ENCODE results near the gene ACSM3. TPM values are rescaled to one million over a fixed set of nuclear protein-coding genes. Genes with fewer than 3 reads are reported as not detected.

Gene ACSM3
- total and polyA plus RNA-seq, 9 of the 15 experiments (the other 6 are each of a cell fraction or from before 2014, with no cell fraction given), result 112 to 420 (median 182) TPM

GRCh38 chr16:20806168-20807050 lies 42.6 kb downstream of the ACSM3 start, which contains the start of the genes ERI2 and REXO5 (continued):
- TF ChIP-seq NCOR1 (IDR thresholded peaks at IDR 0.05), result peak; percentile 47; the same call in 1 of the 2 replicates
- TF ChIP-seq ATF7 (IDR thresholded peaks at IDR 0.05), result peak; percentile 71; the same call in 1 of the 2 replicates
- TF ChIP-seq MLX (CRISPR knock-in tag; conservative IDR thresholded peaks at IDR 0.05), result no peak
- no peak for TF ChIP-seq ZNF589 (CRISPR knock-in tag; IDR thresholded peaks at IDR 0.05; ENCODE audit: low read depth)
- TF ChIP-seq ZFPM2 (CRISPR knock-in tag; IDR thresholded peaks at IDR 0.05), result no peak
- TF ChIP-seq ZNF778 (CRISPR knock-in tag; IDR thresholded peaks at IDR 0.05), result no peak
- TF ChIP-seq ZBTB12 (CRISPR knock-in tag; IDR thresholded peaks at IDR 0.05), result no peak
- TF ChIP-seq NR2F6 (CRISPR knock-in tag; IDR thresholded peaks at IDR 0.05), result no peak
- no peak for TF ChIP-seq TCF15 (CRISPR knock-in tag; IDR thresholded peaks at IDR 0.05)
- TF ChIP-seq PML (IDR thresholded peaks at IDR 0.05; ENCODE audit: low read length), result peak; percentile 81
- TF ChIP-seq FOXO4 (CRISPR knock-in tag; IDR thresholded peaks at IDR 0.05), result no peak
- no peak; the same call in 1 of the 2 replicates for TF ChIP-seq ZNF830 (CRISPR knock-in tag; IDR thresholded peaks at IDR 0.05)
- TF ChIP-seq ZNF785 (CRISPR knock-in tag; IDR thresholded peaks at IDR 0.05), result no peak
- TF ChIP-seq PHF20 (IDR thresholded peaks at IDR 0.05; ENCODE audit: partially characterized antibody), result peak; percentile 80
- no peak; the same call in 1 of the 2 replicates for TF ChIP-seq TRIM28 (IDR thresholded peaks at IDR 0.05)
- peak; percentile 51 for TF ChIP-seq MIER1 (IDR thresholded peaks at IDR 0.05; ENCODE audit: low read depth)
- no peak for TF ChIP-seq EHMT2 (IDR thresholded peaks at IDR 0.05)
- no peak for TF ChIP-seq ZNF197 (CRISPR knock-in tag; IDR thresholded peaks at IDR 0.05; ENCODE audit: low read depth)
- TF ChIP-seq ARID3B (CRISPR knock-in tag; IDR thresholded peaks at IDR 0.05; ENCODE audit: borderline replicate concordance), result no peak
- no peak for TF ChIP-seq SFPQ (IDR thresholded peaks at IDR 0.05; ENCODE audit: low read depth, low read length)
- no peak for TF ChIP-seq EZH2 (IDR thresholded peaks at IDR 0.05; ENCODE audit: borderline replicate concordance, low read depth, low read length)
- no peak for TF ChIP-seq SETDB1 (IDR thresholded peaks at IDR 0.05; ENCODE audit: low read length)

All from K562 (cell line).